PC-3 (cell line): ENCODE data around the gene OTX1.

Experiments
- EZH2 ChIP-seq: fragments of 300-600 bp; sonication (generic); IDR thresholded peaks from one replicate; pipeline ENCODE4 v1.6.1; 2017; ENCODE audit warnings: antibody characterized with exemption, mild to moderate bottlenecking, low read length; ENCODE audit not compliant: unreplicated experiment
- TF ChIP-seq, protein P1 (sequence below): fragments of 300-600 bp; sonication (generic); conservative IDR thresholded peaks from 2 replicates; pipeline ENCODE4 v1.5.1; 2017; ENCODE audit warnings: antibody characterized with exemption, low read depth, mild to moderate bottlenecking, low read length

DNA sequence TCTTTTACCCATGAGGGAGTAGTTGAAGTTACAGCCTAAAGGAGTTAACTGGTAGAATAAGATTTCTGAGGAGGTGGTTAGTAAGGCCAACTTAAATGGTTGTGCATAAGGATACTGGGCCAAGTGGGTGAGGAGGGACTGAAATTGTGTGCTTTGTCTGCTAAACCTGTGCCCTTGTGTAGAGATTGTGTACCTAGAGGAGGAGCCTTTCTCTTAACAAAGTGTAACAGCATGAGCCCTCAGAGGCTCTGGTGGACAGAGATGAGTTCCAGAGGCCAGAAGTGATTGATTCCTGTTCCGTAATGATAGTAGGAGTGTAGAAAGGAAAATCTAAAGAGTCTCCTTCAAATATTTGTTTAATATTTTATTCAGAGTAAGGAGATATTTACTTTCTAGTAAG is 42.9 kb downstream of the OTX1 start:
- TF ChIP-seq, protein P1, sequence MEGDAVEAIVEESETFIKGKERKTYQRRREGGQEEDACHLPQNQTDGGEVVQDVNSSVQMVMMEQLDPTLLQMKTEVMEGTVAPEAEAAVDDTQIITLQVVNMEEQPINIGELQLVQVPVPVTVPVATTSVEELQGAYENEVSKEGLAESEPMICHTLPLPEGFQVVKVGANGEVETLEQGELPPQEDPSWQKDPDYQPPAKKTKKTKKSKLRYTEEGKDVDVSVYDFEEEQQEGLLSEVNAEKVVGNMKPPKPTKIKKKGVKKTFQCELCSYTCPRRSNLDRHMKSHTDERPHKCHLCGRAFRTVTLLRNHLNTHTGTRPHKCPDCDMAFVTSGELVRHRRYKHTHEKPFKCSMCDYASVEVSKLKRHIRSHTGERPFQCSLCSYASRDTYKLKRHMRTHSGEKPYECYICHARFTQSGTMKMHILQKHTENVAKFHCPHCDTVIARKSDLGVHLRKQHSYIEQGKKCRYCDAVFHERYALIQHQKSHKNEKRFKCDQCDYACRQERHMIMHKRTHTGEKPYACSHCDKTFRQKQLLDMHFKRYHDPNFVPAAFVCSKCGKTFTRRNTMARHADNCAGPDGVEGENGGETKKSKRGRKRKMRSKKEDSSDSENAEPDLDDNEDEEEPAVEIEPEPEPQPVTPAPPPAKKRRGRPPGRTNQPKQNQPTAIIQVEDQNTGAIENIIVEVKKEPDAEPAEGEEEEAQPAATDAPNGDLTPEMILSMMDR, result no peak
- TF ChIP-seq EZH2, result no peak
